Measurements from ENCODE around the gene APLF. TPM values are rescaled to one million over a fixed set of nuclear protein-coding genes. Genes with fewer than 3 reads are reported as not detected.

Gene APLF
- total RNA-seq, 2 experiments from 2014 or later = 6.1 to 7.6 TPM

GRCh38 chr2:68431316-68431972, 35.9 kb upstream of the APLF start:
- no peak overlapping the region for H3K4me3 ChIP-seq (ENCODE audit: low read depth, low read length, poor library complexity, severe bottlenecking)
- no TSS peak for BruUV-seq (replicated peaks)
- H2AFZ ChIP-seq (ENCODE audit: low read length) = no peak overlapping the region
- POLR2A ChIA-PET = no interaction called here
- no peak for DNase-seq (ENCODE audit: low spot score)
- no peaks in the 10 kb centered on the region for H3K79me2 ChIP-seq (ENCODE audit: insufficient read depth, low read depth, low read length)
- CTCF ChIA-PET (ENCODE audit: unreplicated experiment) = no interaction called here
- peaks cover 16% of the 10 kb centered on the region; the same call in 1 of the 2 replicates for H3K9me3 ChIP-seq (ENCODE audit: low read length)
- no peaks in the 10 kb centered on the region for H4K20me1 ChIP-seq (ENCODE audit: insufficient read depth, low read length)
- H3K9me2 ChIP-seq (ENCODE audit: insufficient read depth, low read length) = no peaks in the 10 kb centered on the region
- intact Hi-C loops (cut with micrococcal nuclease; ENCODE audit: unreplicated experiment) = no loop called here
- H3K4me2 ChIP-seq (ENCODE audit: low read length) = no peak overlapping the region
- peaks cover 44% of the 10 kb centered on the region for H3K4me1 ChIP-seq (ENCODE audit: insufficient read depth, low read length, poor library complexity, severe bottlenecking)
- H3K27ac ChIP-seq (ENCODE audit: low read depth, low read length, poor library complexity, severe bottlenecking) = no peak overlapping the region
- H3K36me3 ChIP-seq (ENCODE audit: insufficient read depth, low read length) = peaks cover 6% of the 10 kb centered on the region; the same call in 1 of the 2 replicates
- TF ChIP-seq EZH2phosphoT487 (IDR thresholded peaks at IDR 0.05; ENCODE audit: borderline replicate concordance, low read depth, low read length) (no peak), CTCF (conservative IDR thresholded peaks at IDR 0.05; ENCODE audit: low read length) (no peak)

GRCh38 chr2:68432696-68433658, 34.4 kb upstream of the APLF start:
- Histone ChIP-seq H3K79me2 (ENCODE audit: insufficient read depth, low read depth, low read length) (no peaks in the 10 kb centered on the region), H3K4me3 (ENCODE audit: low read depth, low read length, poor library complexity, severe bottlenecking) (no peak overlapping the region), H3K4me1 (ENCODE audit: insufficient read depth, low read length, poor library complexity, severe bottlenecking) (peaks cover 41% of the 10 kb centered on the region), H3K36me3 (ENCODE audit: insufficient read depth, low read length) (peaks cover 6% of the 10 kb centered on the region; the same call in 1 of the 2 replicates), H2AFZ (ENCODE audit: low read length) (no peak overlapping the region), H3K9me2 (ENCODE audit: insufficient read depth, low read length) (no peaks in the 10 kb centered on the region), H3K9me3 (ENCODE audit: low read length) (peaks cover 16% of the 10 kb centered on the region; the same call in 1 of the 2 replicates), H4K20me1 (ENCODE audit: insufficient read depth, low read length) (no peaks in the 10 kb centered on the region), H3K27ac (ENCODE audit: low read depth, low read length, poor library complexity, severe bottlenecking) (no peak overlapping the region), H3K4me2 (ENCODE audit: low read length) (no peak overlapping the region)
- BruUV-seq (replicated peaks) = no TSS peak
- intact Hi-C loops (cut with micrococcal nuclease; ENCODE audit: unreplicated experiment) = no loop called here
- CTCF ChIA-PET (ENCODE audit: unreplicated experiment) = no interaction called here
- POLR2A ChIA-PET = no interaction called here
- TF ChIP-seq EZH2phosphoT487 (IDR thresholded peaks at IDR 0.05; ENCODE audit: borderline replicate concordance, low read depth, low read length) (no peak), CTCF (conservative IDR thresholded peaks at IDR 0.05; ENCODE audit: low read length) (no peak)
- DNase-seq (ENCODE audit: low spot score) = no peak

Data from OCI-LY7 (cell line).